H1 (cell line): ENCODE results near the gene SAE1. TPM values are rescaled to one million over a fixed set of nuclear protein-coding genes. Genes with fewer than 3 reads are reported as not detected.

Experiments used
- CTBP2 ChIP-seq: IDR thresholded peaks from 2 replicates; pipeline ENCODE4 v1.7.0; 2011; ENCODE audit warnings: borderline replicate concordance, mild to moderate bottlenecking, moderate library complexity, mixed read lengths, low read length; ENCODE audit not compliant: insufficient read depth, insufficient read length
- JUND ChIP-seq: IDR thresholded peaks from 2 replicates; pipeline ENCODE4 v1.6.1; 2011; ENCODE audit warnings: mild to moderate bottlenecking, improper control_type of control experiment, low read length
- polyA plus RNA-seq, 7 experiments: library from polyadenylated mRNA; depleted of rRNA in 3 of 7; stranded (reverse) in 5 of 7; unstranded in 2 of 7; fragments of >200 nt in 5 of 7; fragments of 200-250 nt in 2 of 7; gene quantifications; 1 replicate in 5 of 7; 2 replicates in 1 of 7; 4 replicates in 1 of 7; pipeline versions ENCODE4 v1.2.1 to v1.2.3, GENCODE V29; 2011 to 2013; ENCODE audit warnings: missing spikeins in 2 of 7, mixed read lengths in 2 of 7
- total RNA-seq: library from RNA; stranded (reverse); fragmentation: NEBNext Ultra II Directional; extraction: Animal tissue kit (Norgen Biotek cat#: 25700); gene quantifications from 2 replicates; pipeline ENCODE4 v1.2.1, GENCODE V29; 2021

Gene SAE1
- total and polyA plus RNA-seq, 2 of the 8 experiments (the other 6 are each of a cell fraction or from before 2014, with no cell fraction given) = 213 to 268 TPM

GRCh38 chr19:47096721-47097120 is 33.9 kb upstream of the SAE1 start (continued):
- TF ChIP-seq JUND (no peak), CTBP2 (no peak)
